HG03135 (cell line): ENCODE results near the gene ATP11C.
"Not testable (repeated sequence)": the region's sequence is repeated elsewhere in the genome, so short reads cannot be mapped to it uniquely, and the experiment has no call there.

Source experiments
- ATAC-seq: cut with Tn5 transposase; IDR thresholded peaks from one replicate; pipeline ENCODE4 v1.9.1; 2021; ENCODE audit warnings: mild to moderate bottlenecking, moderate library complexity; ENCODE audit not compliant: unreplicated experiment

Gene ATP11C

GRCh38 chrX:139932901-139933796, at the start of gene ATP11C:
Gene ATP11C, minus strand, starts transcription at chrX:139933053. Its CDS starts 1,011 bp downstream, at chrX:139932042.
- peak; percentile 70 for ATAC-seq

- no peak for ATAC-seq
These were observed 41.6 kb upstream of the ATP11C start for GRCh38 chrX:139974471-139974870.

- ATAC-seq, result no peak
These were observed 40.1 kb upstream of the ATP11C start for GRCh38 chrX:139972629-139973624.

GRCh38 chrX:139972113-139972512, 39.3 kb upstream of the ATP11C start:
- no peak for ATAC-seq

GRCh38 chrX:139971394-139971749, 38.5 kb upstream of the ATP11C start:
- ATAC-seq, result no peak

- ATAC-seq, result no peak
These were observed 36.4 kb upstream of the ATP11C start for GRCh38 chrX:139969286-139969685.

GRCh38 chrX:139967750-139968149, 34.9 kb upstream of the ATP11C start:
- ATAC-seq, result no peak

- no peak for ATAC-seq
These were observed 34.4 kb upstream of the ATP11C start for GRCh38 chrX:139967300-139967699.

- ATAC-seq, result not testable (repeated sequence)
These were observed 33.3 kb upstream of the ATP11C start for GRCh38 chrX:139966159-139966558.

GRCh38 chrX:139965421-139965820, 32.6 kb upstream of the ATP11C start, which contains the start of gene CXorf66:
Gene CXorf66, minus strand, starts transcription at chrX:139965521. Its CDS starts 25 bp downstream, at chrX:139965496.
- ATAC-seq, result no peak

- ATAC-seq, result not testable (repeated sequence)
These were observed 28.2 kb upstream of the ATP11C start for GRCh38 chrX:139961091-139961490.

GRCh38 chrX:139949703-139950102, 16.9 kb upstream of the ATP11C start:
- ATAC-seq, result no peak

- ATAC-seq, result no peak
These were observed 12.2 kb upstream of the ATP11C start for GRCh38 chrX:139945075-139945474.

- no peak for ATAC-seq
These were observed 3.4 kb upstream of the ATP11C start for GRCh38 chrX:139936259-139936658.

- ATAC-seq, result no peak
These were observed 1.1 kb upstream of the ATP11C start for GRCh38 chrX:139933904-139934303.

- peak; percentile 45 for ATAC-seq
These were observed 566 bp downstream of the ATP11C start for GRCh38 chrX:139932073-139932900.

GRCh38 chrX:139931646-139932072, 1.2 kb downstream of the ATP11C start:
- ATAC-seq, result no peak

GRCh38 chrX:139930916-139931645, 1.8 kb downstream of the ATP11C start:
- ATAC-seq, result no peak

- no peak for ATAC-seq
These were observed 2.5 kb downstream of the ATP11C start for GRCh38 chrX:139930401-139930800.

- ATAC-seq, result no peak
These were observed 3.0 kb downstream of the ATP11C start for GRCh38 chrX:139929876-139930275.
